Ishikawa (cell line): ENCODE results near the gene PRCP.

Experiments used
- CEBPB ChIP-seq: IDR thresholded peaks from 2 replicates; pipeline ENCODE4 v1.6.1; 2012
- CREB1 ChIP-seq: IDR thresholded peaks from 2 replicates; pipeline ENCODE4 v1.6.1; 2012; ENCODE audit warnings: low read depth
- EGR1 ChIP-seq: IDR thresholded peaks from 2 replicates; pipeline ENCODE4 v1.6.1; 2012
- EP300 ChIP-seq: IDR thresholded peaks from 2 replicates; pipeline ENCODE4 v1.6.1; 2012; ENCODE audit warnings: borderline replicate concordance
- FOXM1 ChIP-seq: IDR thresholded peaks from 2 replicates; pipeline ENCODE4 v1.6.1; 2012; ENCODE audit warnings: low read depth, borderline replicate concordance
- NFIC ChIP-seq: IDR thresholded peaks from 2 replicates; pipeline ENCODE4 v1.6.1; 2012
- TAF1 ChIP-seq: IDR thresholded peaks from 2 replicates; pipeline ENCODE4 v1.6.1; 2012; ENCODE audit warnings: low read depth, mild to moderate bottlenecking
- TCF12 ChIP-seq: IDR thresholded peaks from 2 replicates; pipeline ENCODE4 v1.6.1; 2012; ENCODE audit warnings: low read depth
- TEAD4 ChIP-seq: IDR thresholded peaks from 2 replicates; pipeline ENCODE4 v1.6.1; 2012
- YY1 ChIP-seq: IDR thresholded peaks from 2 replicates; pipeline ENCODE4 v1.6.1; 2012; ENCODE audit warnings: low read depth
- ZBTB7A ChIP-seq: IDR thresholded peaks from 2 replicates; pipeline ENCODE4 v1.6.1; 2012; ENCODE audit warnings: low read depth
- TF ChIP-seq, protein P1 (sequence below): IDR thresholded peaks from 2 replicates; pipeline ENCODE4 v1.6.1; 2012; ENCODE audit warnings: low read depth, mild to moderate bottlenecking
- TF ChIP-seq, protein P2 (sequence below): IDR thresholded peaks from 2 replicates; pipeline ENCODE4 v1.6.1; 2012
- TF ChIP-seq, protein P3 (sequence below): IDR thresholded peaks from 2 replicates; pipeline ENCODE4 v1.6.1; 2012

DNA sequence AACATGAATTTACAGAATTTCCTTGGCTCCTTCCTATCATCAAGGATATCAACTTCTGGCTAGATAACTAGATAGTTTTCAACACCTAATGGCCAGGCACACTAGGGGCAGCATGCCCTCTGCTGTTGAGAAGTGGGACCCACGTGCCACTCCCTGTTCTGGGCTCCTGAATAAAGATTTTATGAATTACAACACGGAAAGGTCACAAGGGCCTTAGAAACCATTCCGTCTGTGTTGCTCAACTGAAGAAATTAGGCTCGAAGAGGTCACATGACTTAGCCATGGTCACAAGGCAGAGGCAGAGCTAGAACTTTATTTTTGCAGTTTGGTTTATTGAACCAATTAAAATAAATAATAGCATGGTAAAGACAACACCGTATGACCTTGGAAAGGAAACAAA is 36.0 kb downstream of the PRCP start:
- no peak for TF ChIP-seq EGR1
- TF ChIP-seq, protein P1, sequence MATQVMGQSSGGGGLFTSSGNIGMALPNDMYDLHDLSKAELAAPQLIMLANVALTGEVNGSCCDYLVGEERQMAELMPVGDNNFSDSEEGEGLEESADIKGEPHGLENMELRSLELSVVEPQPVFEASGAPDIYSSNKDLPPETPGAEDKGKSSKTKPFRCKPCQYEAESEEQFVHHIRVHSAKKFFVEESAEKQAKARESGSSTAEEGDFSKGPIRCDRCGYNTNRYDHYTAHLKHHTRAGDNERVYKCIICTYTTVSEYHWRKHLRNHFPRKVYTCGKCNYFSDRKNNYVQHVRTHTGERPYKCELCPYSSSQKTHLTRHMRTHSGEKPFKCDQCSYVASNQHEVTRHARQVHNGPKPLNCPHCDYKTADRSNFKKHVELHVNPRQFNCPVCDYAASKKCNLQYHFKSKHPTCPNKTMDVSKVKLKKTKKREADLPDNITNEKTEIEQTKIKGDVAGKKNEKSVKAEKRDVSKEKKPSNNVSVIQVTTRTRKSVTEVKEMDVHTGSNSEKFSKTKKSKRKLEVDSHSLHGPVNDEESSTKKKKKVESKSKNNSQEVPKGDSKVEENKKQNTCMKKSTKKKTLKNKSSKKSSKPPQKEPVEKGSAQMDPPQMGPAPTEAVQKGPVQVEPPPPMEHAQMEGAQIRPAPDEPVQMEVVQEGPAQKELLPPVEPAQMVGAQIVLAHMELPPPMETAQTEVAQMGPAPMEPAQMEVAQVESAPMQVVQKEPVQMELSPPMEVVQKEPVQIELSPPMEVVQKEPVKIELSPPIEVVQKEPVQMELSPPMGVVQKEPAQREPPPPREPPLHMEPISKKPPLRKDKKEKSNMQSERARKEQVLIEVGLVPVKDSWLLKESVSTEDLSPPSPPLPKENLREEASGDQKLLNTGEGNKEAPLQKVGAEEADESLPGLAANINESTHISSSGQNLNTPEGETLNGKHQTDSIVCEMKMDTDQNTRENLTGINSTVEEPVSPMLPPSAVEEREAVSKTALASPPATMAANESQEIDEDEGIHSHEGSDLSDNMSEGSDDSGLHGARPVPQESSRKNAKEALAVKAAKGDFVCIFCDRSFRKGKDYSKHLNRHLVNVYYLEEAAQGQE = no peak
- TF ChIP-seq TAF1 = no peak
- TF ChIP-seq, protein P2, sequence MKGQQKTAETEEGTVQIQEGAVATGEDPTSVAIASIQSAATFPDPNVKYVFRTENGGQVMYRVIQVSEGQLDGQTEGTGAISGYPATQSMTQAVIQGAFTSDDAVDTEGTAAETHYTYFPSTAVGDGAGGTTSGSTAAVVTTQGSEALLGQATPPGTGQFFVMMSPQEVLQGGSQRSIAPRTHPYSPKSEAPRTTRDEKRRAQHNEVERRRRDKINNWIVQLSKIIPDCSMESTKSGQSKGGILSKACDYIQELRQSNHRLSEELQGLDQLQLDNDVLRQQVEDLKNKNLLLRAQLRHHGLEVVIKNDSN = peak; percentile 56
- TF ChIP-seq EP300 = no peak
- TF ChIP-seq NFIC = no peak
- TF ChIP-seq CREB1 = no peak
- no peak for TF ChIP-seq TEAD4
- TF ChIP-seq FOXM1 = no peak
- TF ChIP-seq, protein P3, sequence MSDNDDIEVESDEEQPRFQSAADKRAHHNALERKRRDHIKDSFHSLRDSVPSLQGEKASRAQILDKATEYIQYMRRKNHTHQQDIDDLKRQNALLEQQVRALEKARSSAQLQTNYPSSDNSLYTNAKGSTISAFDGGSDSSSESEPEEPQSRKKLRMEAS = peak; percentile 49; the same call in 1 of the 2 replicates
- TF ChIP-seq ZBTB7A = no peak
- TF ChIP-seq CEBPB = no peak
- no peak for TF ChIP-seq TCF12
- no peak for TF ChIP-seq YY1
